ENCODE data around the gene RABL2A.

- TF ChIP-seq CTCF (IDR thresholded peaks at IDR 0.05 in 2 of 3, conservative IDR thresholded peaks at IDR 0.05 in 1 of 3; ENCODE audit: borderline replicate concordance in 1 of 3, insufficient read depth in 1 of 3, low read depth in 2 of 3, low read length in 2 of 3) (no peak), CEBPB (IDR thresholded peaks at IDR 0.05; ENCODE audit: low read depth) (no peak), MAX (IDR thresholded peaks at IDR 0.05) (no peak), YY1 (IDR thresholded peaks at IDR 0.05; ENCODE audit: extremely low read depth, insufficient replicate concordance, low read depth, low read length) (no peak), CBX3 (IDR thresholded peaks at IDR 0.05; ENCODE audit: low read depth) (no peak), SRF (IDR thresholded peaks at IDR 0.05; ENCODE audit: low read depth) (no peak), ELF1 (IDR thresholded peaks at IDR 0.05; ENCODE audit: borderline replicate concordance, low read depth) (no peak), ZFX (IDR thresholded peaks at IDR 0.05) (no peak), EZH2 (IDR thresholded peaks at IDR 0.05) (no peak), POLR2A (IDR thresholded peaks at IDR 0.05; ENCODE audit: borderline replicate concordance, extremely low read depth, insufficient read depth, insufficient read length) (no peak), ZBTB33 (IDR thresholded peaks at IDR 0.05; ENCODE audit: extremely low read depth, insufficient replicate concordance, low read length) (no peak)
- TF ChIP-seq, protein P1, sequence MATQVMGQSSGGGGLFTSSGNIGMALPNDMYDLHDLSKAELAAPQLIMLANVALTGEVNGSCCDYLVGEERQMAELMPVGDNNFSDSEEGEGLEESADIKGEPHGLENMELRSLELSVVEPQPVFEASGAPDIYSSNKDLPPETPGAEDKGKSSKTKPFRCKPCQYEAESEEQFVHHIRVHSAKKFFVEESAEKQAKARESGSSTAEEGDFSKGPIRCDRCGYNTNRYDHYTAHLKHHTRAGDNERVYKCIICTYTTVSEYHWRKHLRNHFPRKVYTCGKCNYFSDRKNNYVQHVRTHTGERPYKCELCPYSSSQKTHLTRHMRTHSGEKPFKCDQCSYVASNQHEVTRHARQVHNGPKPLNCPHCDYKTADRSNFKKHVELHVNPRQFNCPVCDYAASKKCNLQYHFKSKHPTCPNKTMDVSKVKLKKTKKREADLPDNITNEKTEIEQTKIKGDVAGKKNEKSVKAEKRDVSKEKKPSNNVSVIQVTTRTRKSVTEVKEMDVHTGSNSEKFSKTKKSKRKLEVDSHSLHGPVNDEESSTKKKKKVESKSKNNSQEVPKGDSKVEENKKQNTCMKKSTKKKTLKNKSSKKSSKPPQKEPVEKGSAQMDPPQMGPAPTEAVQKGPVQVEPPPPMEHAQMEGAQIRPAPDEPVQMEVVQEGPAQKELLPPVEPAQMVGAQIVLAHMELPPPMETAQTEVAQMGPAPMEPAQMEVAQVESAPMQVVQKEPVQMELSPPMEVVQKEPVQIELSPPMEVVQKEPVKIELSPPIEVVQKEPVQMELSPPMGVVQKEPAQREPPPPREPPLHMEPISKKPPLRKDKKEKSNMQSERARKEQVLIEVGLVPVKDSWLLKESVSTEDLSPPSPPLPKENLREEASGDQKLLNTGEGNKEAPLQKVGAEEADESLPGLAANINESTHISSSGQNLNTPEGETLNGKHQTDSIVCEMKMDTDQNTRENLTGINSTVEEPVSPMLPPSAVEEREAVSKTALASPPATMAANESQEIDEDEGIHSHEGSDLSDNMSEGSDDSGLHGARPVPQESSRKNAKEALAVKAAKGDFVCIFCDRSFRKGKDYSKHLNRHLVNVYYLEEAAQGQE (IDR thresholded peaks at IDR 0.05; ENCODE audit: low read depth): no peak
- TF ChIP-seq, protein P2, sequence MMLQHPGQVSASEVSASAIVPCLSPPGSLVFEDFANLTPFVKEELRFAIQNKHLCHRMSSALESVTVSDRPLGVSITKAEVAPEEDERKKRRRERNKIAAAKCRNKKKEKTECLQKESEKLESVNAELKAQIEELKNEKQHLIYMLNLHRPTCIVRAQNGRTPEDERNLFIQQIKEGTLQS (IDR thresholded peaks at IDR 0.05): no peak
Observed at GRCh38 chr2:113672326-113672932, 45.4 kb downstream of the RABL2A start.

Measured in HCT116 (cell line).